ENCODE measurements around the gene CMPK2.

Gene CMPK2

DNA sequence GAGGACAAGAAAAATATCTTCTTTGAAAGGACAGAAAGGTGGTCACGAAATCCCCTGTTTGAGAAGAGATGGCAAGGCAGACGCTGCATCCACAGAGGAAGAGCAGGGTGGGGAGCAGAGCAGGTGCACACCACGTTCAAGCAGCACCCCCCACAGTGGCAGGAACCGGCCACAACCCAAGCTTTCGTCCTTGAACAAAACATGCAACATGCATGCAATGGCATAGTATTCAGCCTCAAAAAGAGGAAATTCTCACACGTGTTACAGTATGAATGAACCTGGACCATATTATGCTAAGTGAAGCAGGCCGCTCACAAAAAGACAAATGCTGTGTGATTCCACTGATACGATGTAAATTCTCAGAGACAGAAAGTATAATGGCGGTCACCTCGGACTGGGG, 51.4 kb downstream of the CMPK2 start:
- H3K27ac ChIP-seq (ENCODE audit: low read depth in 2 of 2, low read length in 2 of 2) = no peak overlapping the region
- H3K9ac ChIP-seq (ENCODE audit: low read depth in 1 of 2, low read length in 2 of 2) = no peak overlapping the region
- no peaks in the 10 kb centered on the region for H3K4me1 ChIP-seq (ENCODE audit: control insufficient read depth in 2 of 2, insufficient read depth in 2 of 2, low read length in 2 of 2)
- no peaks in the 10 kb centered on the region for H3K27me3 ChIP-seq (ENCODE audit: control insufficient read depth in 2 of 2, insufficient read depth in 2 of 2, low read length in 2 of 2)
- H3K9me3 ChIP-seq (ENCODE audit: control insufficient read depth in 2 of 2, low read length in 2 of 2) = no peaks in the 10 kb centered on the region
- H3K4me3 ChIP-seq (ENCODE audit: low read length in 2 of 2) = no peak overlapping the region
- no peaks in the 10 kb centered on the region for H3K36me3 ChIP-seq (ENCODE audit: control insufficient read depth in 2 of 2, insufficient read depth in 2 of 2, low read length in 2 of 2)

DNA sequence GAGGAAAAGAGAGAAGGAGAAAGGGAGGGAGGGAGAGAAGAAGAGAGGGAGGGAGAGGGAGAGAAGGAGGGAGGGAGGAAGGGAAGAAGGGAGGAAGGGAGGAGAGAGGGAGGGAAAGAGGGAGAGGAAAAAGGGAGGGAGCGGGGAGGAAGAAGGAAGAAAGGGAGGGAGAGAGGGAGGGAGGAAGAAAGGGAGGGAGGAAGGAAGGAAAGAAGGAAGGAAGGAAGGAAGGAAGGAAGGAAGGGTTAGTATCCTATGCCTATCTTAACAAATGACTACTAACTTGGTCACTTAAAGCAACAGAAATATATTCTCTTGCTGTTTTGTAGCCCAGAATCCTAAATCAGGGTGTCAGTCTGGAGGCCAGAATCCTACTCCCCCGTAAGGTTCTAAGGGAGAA, 52.1 kb downstream of the CMPK2 start:
- H3K9ac ChIP-seq (ENCODE audit: low read depth in 1 of 2, low read length in 2 of 2) = no peak overlapping the region
- no peak overlapping the region for H3K27ac ChIP-seq (ENCODE audit: low read depth in 2 of 2, low read length in 2 of 2)
- H3K36me3 ChIP-seq (ENCODE audit: control insufficient read depth in 2 of 2, insufficient read depth in 2 of 2, low read length in 2 of 2) = no peaks in the 10 kb centered on the region
- H3K27me3 ChIP-seq (ENCODE audit: control insufficient read depth in 2 of 2, insufficient read depth in 2 of 2, low read length in 2 of 2) = no peaks in the 10 kb centered on the region
- no peak overlapping the region for H3K4me3 ChIP-seq (ENCODE audit: low read length in 2 of 2)
- no peaks in the 10 kb centered on the region for H3K4me1 ChIP-seq (ENCODE audit: control insufficient read depth in 2 of 2, insufficient read depth in 2 of 2, low read length in 2 of 2)
- H3K9me3 ChIP-seq (ENCODE audit: control insufficient read depth in 2 of 2, low read length in 2 of 2) = no peaks in the 10 kb centered on the region

DNA sequence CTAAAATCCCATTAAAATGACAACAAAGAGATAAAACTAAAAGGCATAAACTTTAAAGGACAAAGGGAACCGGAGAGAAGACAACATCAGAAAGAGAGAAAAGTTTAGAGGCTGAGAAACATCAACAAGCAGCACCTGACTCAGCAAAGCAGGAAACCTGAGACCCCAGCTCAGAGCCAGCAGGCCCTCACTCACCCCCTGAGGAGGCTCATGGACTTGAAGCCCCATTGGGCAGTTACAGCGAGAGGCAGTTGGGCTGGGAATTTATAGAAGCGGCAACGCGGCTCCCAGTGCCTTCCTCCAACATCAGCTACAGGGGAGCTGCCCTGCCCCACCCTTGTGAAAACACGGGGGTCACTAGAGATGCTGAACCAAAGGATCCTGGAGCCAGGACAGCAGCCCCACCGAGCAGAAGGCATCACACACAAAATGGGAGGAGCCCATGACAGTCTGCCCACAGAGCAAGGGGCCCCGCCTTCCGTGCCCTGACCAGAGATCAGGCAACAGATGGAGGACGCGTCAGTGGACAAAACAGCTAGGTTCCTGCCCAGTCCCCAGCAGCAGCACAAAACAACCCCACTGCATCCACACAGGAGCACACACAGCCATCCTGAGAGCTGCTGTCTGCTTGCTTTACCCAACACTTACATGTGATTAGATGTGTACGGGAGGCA, 52.7 kb downstream of the CMPK2 start:
- no peak overlapping the region for H3K9ac ChIP-seq (ENCODE audit: low read depth in 1 of 2, low read length in 2 of 2)
- H3K4me1 ChIP-seq (ENCODE audit: control insufficient read depth in 2 of 2, insufficient read depth in 2 of 2, low read length in 2 of 2) = no peaks in the 10 kb centered on the region
- H3K9me3 ChIP-seq (ENCODE audit: control insufficient read depth in 2 of 2, low read length in 2 of 2) = no peaks in the 10 kb centered on the region
- H3K36me3 ChIP-seq (ENCODE audit: control insufficient read depth in 2 of 2, insufficient read depth in 2 of 2, low read length in 2 of 2) = no peaks in the 10 kb centered on the region
- H3K4me3 ChIP-seq (ENCODE audit: low read length in 2 of 2) = no peak overlapping the region
- H3K27me3 ChIP-seq (ENCODE audit: control insufficient read depth in 2 of 2, insufficient read depth in 2 of 2, low read length in 2 of 2) = no peaks in the 10 kb centered on the region
- H3K27ac ChIP-seq (ENCODE audit: low read depth in 2 of 2, low read length in 2 of 2) = no peak overlapping the region

DNA sequence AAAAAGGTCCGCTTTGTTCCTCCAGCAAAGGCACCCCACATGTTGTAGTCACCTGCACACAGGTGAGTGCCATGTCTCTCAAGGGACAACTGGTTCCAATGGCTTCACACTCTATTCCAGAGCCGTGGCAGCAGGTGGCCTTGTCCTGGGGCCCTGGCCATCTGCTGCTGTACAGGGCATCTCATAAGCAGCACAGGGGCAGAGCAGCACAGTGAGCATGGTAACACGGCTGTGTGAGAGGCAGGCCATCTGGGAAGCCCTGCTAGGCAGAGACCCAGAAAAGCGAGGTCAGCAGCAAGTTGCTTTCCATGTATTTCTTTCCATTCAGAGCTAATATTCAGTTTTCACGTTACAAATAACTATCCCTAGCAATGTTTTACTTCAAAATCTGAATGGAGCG, 54.7 kb downstream of the CMPK2 start:
- H3K36me3 ChIP-seq (ENCODE audit: control insufficient read depth in 2 of 2, insufficient read depth in 2 of 2, low read length in 2 of 2) = no peaks in the 10 kb centered on the region
- no peaks in the 10 kb centered on the region for H3K9me3 ChIP-seq (ENCODE audit: control insufficient read depth in 2 of 2, low read length in 2 of 2)
- H3K27ac ChIP-seq (ENCODE audit: low read depth in 2 of 2, low read length in 2 of 2) = no peak overlapping the region
- H3K27me3 ChIP-seq (ENCODE audit: control insufficient read depth in 2 of 2, insufficient read depth in 2 of 2, low read length in 2 of 2) = peaks cover 0 to 3% of the 10 kb centered on the region in 2 donors
- no peaks in the 10 kb centered on the region for H3K4me1 ChIP-seq (ENCODE audit: control insufficient read depth in 2 of 2, insufficient read depth in 2 of 2, low read length in 2 of 2)
- H3K9ac ChIP-seq (ENCODE audit: low read depth in 1 of 2, low read length in 2 of 2) = no peak overlapping the region
- no peak overlapping the region for H3K4me3 ChIP-seq (ENCODE audit: low read length in 2 of 2)

DNA sequence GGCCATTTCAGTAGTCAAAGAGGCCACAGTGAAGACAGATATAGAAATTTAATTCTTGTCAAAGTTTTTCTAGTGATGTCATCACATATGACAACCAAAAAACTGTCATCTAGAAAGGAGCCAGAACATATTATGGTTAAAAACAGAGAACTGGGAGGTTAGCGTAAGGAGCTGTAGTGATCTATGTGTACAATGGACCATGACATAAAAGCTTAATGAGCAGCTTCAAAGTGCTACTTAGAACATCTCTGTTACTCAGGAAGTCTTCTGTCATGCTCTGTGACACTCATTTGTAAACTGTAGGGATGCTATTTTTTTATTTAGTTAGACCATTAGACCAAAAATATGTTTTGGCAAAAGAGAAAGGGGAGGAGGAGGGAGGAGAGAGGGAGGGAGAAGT, 57.3 kb downstream of the CMPK2 start:
- H3K27me3 ChIP-seq (ENCODE audit: control insufficient read depth in 2 of 2, insufficient read depth in 2 of 2, low read length in 2 of 2) = peaks cover 0 to 3% of the 10 kb centered on the region in 2 donors
- no peaks in the 10 kb centered on the region for H3K36me3 ChIP-seq (ENCODE audit: control insufficient read depth in 2 of 2, insufficient read depth in 2 of 2, low read length in 2 of 2)
- no peak overlapping the region for H3K27ac ChIP-seq (ENCODE audit: low read depth in 2 of 2, low read length in 2 of 2)
- no peaks in the 10 kb centered on the region for H3K4me1 ChIP-seq (ENCODE audit: control insufficient read depth in 2 of 2, insufficient read depth in 2 of 2, low read length in 2 of 2)
- no peaks in the 10 kb centered on the region for H3K9me3 ChIP-seq (ENCODE audit: control insufficient read depth in 2 of 2, low read length in 2 of 2)
- no peak overlapping the region for H3K4me3 ChIP-seq (ENCODE audit: low read length in 2 of 2)
- no peak overlapping the region for H3K9ac ChIP-seq (ENCODE audit: low read depth in 1 of 2, low read length in 2 of 2)

DNA sequence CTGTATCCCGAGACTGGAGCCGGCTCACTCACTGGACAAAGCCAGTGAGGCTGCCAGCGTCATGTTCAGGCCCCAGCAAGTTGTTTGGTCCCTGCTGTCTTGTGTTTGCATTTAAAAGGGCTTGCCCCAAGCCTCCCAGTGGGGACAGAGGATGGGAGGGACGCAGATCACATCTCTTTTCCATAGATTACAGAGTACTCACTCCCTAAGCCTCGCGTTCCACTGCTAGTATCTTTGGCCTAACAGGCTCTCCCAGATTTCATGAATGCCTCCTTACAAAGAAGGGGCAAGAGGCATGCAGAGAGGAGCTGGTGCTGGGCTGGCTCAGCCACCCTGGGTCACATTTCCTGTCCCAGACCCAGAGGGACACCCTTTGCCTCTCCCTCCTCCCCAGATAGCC, 59.1 kb downstream of the CMPK2 start:
- no peaks in the 10 kb centered on the region for H3K4me1 ChIP-seq (ENCODE audit: control insufficient read depth in 2 of 2, insufficient read depth in 2 of 2, low read length in 2 of 2)
- H3K36me3 ChIP-seq (ENCODE audit: control insufficient read depth in 2 of 2, insufficient read depth in 2 of 2, low read length in 2 of 2) = no peaks in the 10 kb centered on the region
- H3K9me3 ChIP-seq (ENCODE audit: control insufficient read depth in 2 of 2, low read length in 2 of 2) = no peaks in the 10 kb centered on the region
- no peak overlapping the region for H3K27ac ChIP-seq (ENCODE audit: low read depth in 2 of 2, low read length in 2 of 2)
- H3K27me3 ChIP-seq (ENCODE audit: control insufficient read depth in 2 of 2, insufficient read depth in 2 of 2, low read length in 2 of 2) = peaks cover 0 to 3% of the 10 kb centered on the region in 2 donors
- H3K4me3 ChIP-seq (ENCODE audit: low read length in 2 of 2) = no peak overlapping the region
- no peak overlapping the region for H3K9ac ChIP-seq (ENCODE audit: low read depth in 1 of 2, low read length in 2 of 2)

DNA sequence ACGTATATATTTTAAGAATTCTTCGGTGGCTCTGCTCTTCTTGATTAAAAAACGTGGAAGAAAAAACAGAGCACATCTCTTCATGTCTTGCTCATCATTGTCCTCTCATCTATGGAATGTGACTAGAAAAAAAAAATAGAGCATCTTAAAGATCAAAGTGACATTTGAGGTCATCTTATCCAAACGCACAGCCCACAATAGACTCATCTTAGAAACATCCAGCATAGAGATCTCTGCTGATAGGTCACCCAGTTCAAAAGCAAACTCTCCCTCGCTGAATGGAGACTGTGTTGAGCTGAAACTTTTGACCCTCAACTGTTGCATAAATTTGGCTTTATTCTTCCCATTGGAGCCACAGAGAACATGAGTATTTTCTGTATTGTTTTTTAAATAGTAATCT, 65.2 kb downstream of the CMPK2 start:
- Histone ChIP-seq H3K4me3 (ENCODE audit: low read length in 2 of 2) (no peak overlapping the region), H3K9me3 (ENCODE audit: control insufficient read depth in 2 of 2, low read length in 2 of 2) (no peaks in the 10 kb centered on the region), H3K36me3 (ENCODE audit: control insufficient read depth in 2 of 2, insufficient read depth in 2 of 2, low read length in 2 of 2) (no peaks in the 10 kb centered on the region), H3K9ac (ENCODE audit: low read depth in 1 of 2, low read length in 2 of 2) (no peak overlapping the region), H3K4me1 (ENCODE audit: control insufficient read depth in 2 of 2, insufficient read depth in 2 of 2, low read length in 2 of 2) (no peaks in the 10 kb centered on the region), H3K27ac (ENCODE audit: low read depth in 2 of 2, low read length in 2 of 2) (no peak overlapping the region), H3K27me3 (ENCODE audit: control insufficient read depth in 2 of 2, insufficient read depth in 2 of 2, low read length in 2 of 2) (no peaks in the 10 kb centered on the region)

Measured in mucosa of rectum (tissue), 2 donors.